Glomerular visceral epithelial cell (primary cell): Measurements from ENCODE around the gene STRA6.

ENCODE experiments used
- DNase-seq: peaks from one replicate; pipeline ENCODE4 v3.0.0-alpha.2; 2016; ENCODE audit errors: extremely low spot score

The STRA6 gene

GRCh38 chr15:74202452-74203401 is at the start of gene STRA6:
TSS of gene STRA6 (minus strand) at chr15:74202787. CDS start at chr15:74202267, 520 bp downstream.
- DNase-seq, result no peak

DNA sequence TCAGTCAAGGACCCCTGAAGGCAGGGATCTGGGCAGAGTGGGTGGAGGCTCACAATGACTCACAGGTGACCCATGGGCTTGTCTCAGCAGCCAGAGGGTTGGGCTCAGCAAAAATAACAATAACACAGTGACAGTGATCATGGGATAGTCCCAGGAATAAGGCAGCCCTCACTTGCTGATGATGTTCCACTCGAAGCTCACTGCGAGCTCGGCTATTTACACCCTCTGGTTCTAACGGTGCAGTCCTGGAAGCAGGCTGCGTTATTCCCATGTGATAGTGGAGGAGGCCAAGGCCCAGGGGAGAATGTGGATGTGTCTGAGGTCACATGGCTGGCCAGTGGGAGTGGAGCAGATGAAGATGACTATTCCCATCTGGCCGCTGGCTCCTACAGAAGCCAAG is 49.7 kb upstream of the STRA6 start:
- DNase-seq, result no peak

GRCh38 chr15:74251131-74251811 is 48.7 kb upstream of the STRA6 start:
- DNase-seq, result no peak

DNA sequence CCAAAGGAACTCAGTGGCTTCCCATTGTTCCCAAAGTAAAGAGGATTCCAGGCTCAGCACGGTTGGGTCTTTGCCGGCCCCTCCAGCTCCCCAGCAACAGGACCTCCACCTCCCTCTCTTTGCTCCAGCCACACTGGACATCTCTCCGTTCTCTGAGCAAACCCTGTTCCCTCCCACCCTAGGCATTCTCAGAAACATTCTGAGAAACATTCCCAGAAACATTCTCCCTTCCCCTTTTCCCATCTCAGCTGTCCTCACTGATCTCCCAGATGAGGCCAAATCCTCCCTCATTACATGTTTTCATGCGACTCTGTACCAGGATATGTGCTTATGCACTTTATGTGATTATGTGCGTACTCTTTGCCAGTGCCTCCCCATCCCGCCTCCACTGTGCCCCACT is 47.7 kb upstream of the STRA6 start:
- no peak for DNase-seq

GRCh38 chr15:74245342-74245931 is 42.9 kb upstream of the STRA6 start:
- DNase-seq, result no peak

DNA sequence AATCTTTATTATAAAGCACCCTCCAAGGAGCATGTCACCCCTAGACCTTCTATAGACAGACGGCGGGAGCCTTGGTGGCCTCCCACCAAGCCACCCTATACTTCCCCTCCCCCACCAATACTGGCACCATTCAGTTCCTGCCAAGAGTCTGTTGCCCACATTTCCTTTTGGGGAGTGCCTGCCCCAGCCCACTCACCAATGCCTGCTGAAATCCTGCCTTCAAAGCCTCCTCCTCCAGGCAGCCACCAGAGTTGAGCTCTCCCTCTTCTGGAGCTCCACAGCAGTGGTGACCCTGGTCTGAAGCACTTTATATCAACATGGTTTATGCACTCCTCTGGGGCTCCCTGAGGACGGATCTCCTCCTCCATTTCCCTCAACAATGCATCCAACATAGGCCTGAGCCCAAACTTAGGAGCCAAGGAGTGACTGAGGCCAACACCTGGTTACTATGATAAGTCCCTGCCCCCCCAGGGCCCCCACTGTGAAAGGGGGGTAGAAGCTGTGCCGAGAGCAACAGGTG is 42.3 kb upstream of the STRA6 start:
- DNase-seq, result no peak

DNA sequence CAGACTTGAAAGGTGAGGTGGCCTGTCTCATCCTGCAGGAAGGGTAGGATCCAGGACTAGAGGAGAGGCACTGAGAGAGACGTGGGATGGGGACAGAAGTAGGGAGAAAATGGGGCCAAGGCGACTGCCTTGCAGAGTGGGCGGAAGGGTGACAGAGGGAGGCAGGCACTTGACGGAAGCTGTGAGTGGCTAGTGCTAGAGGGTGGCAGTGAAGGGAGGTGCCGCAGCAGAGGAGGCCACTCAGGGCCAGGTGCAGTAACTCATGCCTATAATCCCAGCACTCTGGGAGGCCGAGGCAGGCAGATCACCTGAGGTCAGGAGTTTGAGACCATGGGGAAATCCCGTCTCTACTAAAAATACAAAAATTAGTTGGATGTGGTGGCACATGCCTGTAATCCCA is 40.8 kb upstream of the STRA6 start:
- DNase-seq, result no peak

DNA sequence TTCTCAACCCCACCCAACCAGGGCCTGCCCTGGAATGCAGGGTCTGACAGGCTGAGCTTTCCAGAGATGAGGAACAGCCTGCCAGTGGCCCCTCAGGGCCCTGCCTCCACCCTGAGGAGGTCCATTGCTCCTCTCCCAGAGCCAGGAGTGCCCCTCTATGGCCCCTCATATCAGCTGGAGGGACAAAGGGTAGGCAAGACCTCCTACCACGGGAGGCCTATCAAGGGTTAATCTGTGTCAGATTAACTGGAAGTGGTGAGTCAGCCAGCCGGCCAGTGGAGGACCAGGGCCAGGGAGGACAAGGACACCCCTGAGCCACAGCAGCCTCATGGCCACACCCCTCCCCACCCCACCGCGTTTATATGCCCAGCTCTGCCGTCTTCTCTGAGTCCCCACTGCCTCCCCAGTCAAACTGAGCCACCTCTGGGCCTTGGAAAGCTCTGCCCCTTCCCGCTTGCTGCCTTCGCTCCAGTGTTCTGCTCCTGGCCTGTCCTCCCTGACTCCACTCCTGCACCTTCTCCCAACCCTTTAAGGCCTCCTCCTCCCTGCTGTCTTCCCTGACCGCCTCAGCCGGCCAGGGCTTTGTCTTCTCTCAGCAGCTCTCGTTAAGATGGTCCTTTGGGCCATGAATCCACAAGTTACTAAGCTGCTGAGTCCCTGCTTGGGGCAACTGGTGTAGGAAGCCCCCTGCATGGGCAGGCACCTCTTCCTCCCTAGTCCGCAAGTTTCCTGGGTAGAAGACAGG is 40.0 kb upstream of the STRA6 start:
- peak; percentile 43 for DNase-seq

DNA sequence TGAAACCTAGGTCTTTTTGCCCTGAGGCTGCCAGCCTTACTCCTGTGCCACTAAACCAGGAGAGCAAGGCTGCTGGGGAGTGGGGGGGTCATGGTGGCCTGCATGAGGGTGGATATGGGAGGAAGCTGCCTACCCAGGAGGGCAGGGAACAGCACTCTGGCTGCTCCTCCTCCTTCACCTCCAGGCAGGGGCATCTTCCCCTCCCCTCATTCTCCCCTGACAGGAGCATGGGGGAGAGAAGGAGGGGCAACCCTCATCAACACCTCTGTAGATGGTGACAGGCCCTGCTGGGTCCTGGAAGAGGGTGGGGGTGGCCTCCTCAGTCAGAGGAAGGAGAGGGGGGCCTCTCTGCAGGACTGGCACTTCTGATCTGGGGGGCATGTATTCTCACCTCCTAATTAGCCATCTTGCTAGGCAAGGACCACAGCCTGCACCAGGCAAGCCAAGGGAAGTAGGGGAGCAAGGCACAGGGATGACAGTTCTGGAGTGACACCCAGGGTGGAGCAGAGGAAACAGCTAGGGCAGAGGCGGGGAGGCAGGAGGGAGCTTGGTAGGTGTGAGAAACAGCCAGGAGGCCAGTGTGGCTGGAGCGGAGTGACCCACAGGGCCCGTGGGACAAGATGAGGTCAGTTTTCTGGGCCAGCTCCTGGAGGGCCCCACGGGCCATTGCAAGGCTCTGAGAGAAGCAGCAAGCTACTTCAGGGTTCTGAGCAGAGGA is 38.5 kb upstream of the STRA6 start:
- no peak for DNase-seq

DNA sequence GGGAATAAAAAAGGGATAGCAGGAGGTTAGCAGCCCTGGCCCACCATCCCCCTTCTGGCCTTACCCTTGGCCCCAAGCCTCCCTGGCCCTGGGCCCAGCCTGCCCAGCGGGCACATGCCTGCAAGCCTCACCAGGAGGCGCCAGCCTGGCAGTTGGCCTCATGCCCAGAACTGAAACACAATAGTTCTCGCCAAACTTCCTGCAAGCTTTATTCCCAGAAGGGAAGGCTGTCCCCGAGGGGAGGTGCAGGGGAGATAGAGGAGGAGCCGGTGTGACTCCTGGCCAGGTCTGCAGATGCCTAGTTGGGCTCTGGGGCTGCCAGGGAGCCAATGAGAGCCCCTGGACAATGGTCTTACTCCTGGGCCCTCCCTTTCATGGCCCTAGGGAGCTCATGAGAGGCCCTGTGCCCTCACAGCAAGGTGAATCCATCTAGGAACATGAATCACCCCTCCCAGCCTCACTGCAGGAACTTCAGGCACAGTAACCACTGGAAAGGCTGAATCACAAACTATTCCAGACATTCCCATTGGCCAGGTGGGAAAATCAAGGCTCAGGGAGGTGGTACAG is 37.5 kb upstream of the STRA6 start:
- peak; percentile 94 for DNase-seq

GRCh38 chr15:74239051-74239705 is 36.6 kb upstream of the STRA6 start:
- no peak for DNase-seq

GRCh38 chr15:74235962-74236361 is 33.4 kb upstream of the STRA6 start, which contains the start of gene CCDC33:
TSS of gene CCDC33 (plus strand) at chr15:74236326. CDS start at chr15:74236720, 394 bp downstream.
- no peak for DNase-seq

- no peak for DNase-seq
Measured at GRCh38 chr15:74234598-74234875, 31.9 kb upstream of the STRA6 start.

GRCh38 chr15:74233851-74234597 is 31.4 kb upstream of the STRA6 start:
- peak; percentile 50 for DNase-seq

- no peak for DNase-seq
Measured at GRCh38 chr15:74233373-74233772, 30.8 kb upstream of the STRA6 start.

- DNase-seq, result no peak
Measured at GRCh38 chr15:74231475-74231874, 28.9 kb upstream of the STRA6 start.

DNA sequence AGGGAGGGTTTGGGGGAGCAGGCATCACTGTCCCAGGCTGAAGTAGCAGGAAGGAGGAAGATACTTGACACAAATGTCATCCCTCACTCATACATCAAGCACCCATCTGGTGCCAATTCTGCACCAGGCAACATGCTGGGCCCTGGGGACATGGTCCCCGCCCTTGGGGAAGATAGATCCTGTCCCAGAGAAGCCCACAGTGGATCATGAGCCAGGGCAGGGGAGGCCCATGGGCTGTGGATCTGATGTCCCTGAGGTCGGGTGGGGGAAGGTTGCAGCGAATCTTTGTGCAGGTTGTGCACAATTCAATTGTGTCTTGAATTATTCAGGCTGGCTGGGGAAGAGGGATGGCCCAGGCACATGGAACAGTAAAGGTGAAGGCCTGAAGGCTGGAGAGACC is 27.1 kb upstream of the STRA6 start:
- no peak for DNase-seq

DNA sequence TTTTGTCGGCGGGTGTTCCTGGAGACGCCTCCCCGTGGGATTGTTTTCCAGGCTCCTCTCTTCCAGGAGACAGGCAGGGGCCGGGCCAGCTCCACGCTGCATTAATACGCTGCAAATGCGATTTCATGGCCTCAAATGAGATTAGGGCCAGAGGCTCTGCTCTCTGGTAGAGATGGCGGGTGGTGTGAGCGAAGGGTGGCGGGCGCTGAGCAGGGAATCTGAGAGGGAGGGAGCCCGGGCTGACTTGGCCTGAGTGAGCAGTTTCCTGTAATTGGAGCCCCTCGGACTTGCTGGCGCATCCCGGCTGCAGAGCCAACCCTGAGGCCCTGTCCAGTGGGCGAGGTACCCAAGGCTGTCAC is 26.1 kb upstream of the STRA6 start:
- no peak for DNase-seq

- no peak for DNase-seq
Measured at GRCh38 chr15:74227968-74228722, 25.6 kb upstream of the STRA6 start.
